Skeletal muscle satellite cell (primary cell): ENCODE measurements around the gene SEPTIN8.

Experiments used
- H3K27me3 ChIP-seq: 2 replicates; pipeline ENCODE4 v1.7.0; 2013; ENCODE audit warnings: low read length; ENCODE audit not compliant: control insufficient read depth, insufficient read depth
- H3K36me3 ChIP-seq: 2 replicates; pipeline ENCODE4 v1.7.0; 2013; ENCODE audit warnings: mild to moderate bottlenecking, control low read depth, low read length; ENCODE audit not compliant: insufficient read depth
- H3K4me1 ChIP-seq: 2 replicates; pipeline ENCODE4 v1.7.0; 2013; ENCODE audit warnings: low read length; ENCODE audit not compliant: control insufficient read depth, insufficient read depth
- H3K4me2 ChIP-seq: 2 replicates; pipeline ENCODE4 v1.7.0; 2013; ENCODE audit warnings: mild to moderate bottlenecking, low read length
- H3K4me3 ChIP-seq: 2 replicates; pipeline ENCODE4 v1.7.0; 2013; ENCODE audit warnings: low read length
- H3K9ac ChIP-seq: 2 replicates; pipeline ENCODE4 v1.7.0; 2013; ENCODE audit warnings: mild to moderate bottlenecking, low read depth, low read length, moderate library complexity
- H3K9me3 ChIP-seq: replicated peaks from 2 replicates; pipeline ENCODE4 v1.7.0; 2013; ENCODE audit warnings: mild to moderate bottlenecking, control low read depth, low read length

SEPTIN8 gene

DNA sequence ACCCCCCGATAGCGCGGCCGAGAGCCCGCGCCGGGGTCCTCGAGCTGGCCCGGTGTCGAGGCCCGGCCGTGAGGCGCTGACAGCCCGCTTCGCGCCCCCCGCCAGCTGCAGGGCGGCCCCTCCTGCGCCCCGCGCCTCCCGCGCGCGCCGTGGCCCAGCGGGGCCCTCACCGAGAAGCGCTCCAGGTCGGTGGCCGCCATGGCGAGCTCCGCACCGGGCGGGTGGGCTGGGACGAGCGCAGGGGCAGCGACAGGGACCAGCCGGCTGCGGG lies 166 bp downstream of the SEPTIN8 start:
- Histone ChIP-seq H3K9me3 (no peaks in the 10 kb centered on the region), H3K4me3 (peak overlapping the region; percentile 84), H3K4me1 (peaks cover 37% of the 10 kb centered on the region), H3K9ac (peak overlapping the region; percentile 82), H3K27me3 (no peaks in the 10 kb centered on the region), H3K4me2 (peak overlapping the region; percentile 97), H3K36me3 (no peaks in the 10 kb centered on the region)

- Histone ChIP-seq H3K9me3 (no peaks in the 10 kb centered on the region), H3K9ac (peak overlapping the region; percentile 82), H3K4me2 (peak overlapping the region; percentile 97), H3K4me3 (peak overlapping the region; percentile 84), H3K4me1 (peaks cover 40% of the 10 kb centered on the region), H3K27me3 (no peaks in the 10 kb centered on the region), H3K36me3 (no peaks in the 10 kb centered on the region)
These were observed 705 bp downstream of the SEPTIN8 start for GRCh38 chr5:132776131-132776937.

GRCh38 chr5:132775476-132775961 lies 1.5 kb downstream of the SEPTIN8 start:
- peaks cover 46% of the 10 kb centered on the region for H3K4me1 ChIP-seq
- no peaks in the 10 kb centered on the region for H3K9me3 ChIP-seq
- H3K27me3 ChIP-seq = no peaks in the 10 kb centered on the region
- H3K4me2 ChIP-seq = peak overlapping the region; percentile 97
- H3K4me3 ChIP-seq = peak overlapping the region; percentile 84
- no peaks in the 10 kb centered on the region for H3K36me3 ChIP-seq
- peak overlapping the region; percentile 82 for H3K9ac ChIP-seq

DNA sequence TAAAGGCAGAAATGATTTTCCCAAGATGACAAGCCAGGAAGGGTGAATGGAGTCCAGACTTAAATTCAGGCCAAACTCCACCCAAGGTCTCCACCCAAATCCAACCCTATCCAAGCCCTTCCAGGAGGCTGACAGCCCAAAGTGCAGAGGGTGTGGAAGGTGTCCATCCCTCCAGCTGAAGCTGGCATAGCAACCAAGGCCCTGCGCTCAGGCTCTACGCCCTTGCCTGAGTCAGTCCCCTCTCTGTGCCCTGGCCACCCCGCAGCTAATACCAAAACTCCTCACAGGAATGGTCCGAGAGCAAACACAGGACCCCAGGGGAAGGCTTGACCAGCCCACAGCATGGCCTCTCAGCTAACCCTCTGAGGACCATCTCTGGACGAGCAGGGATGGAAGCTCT lies 2.1 kb downstream of the SEPTIN8 start:
- peak overlapping the region; percentile 37 for H3K4me2 ChIP-seq
- no peaks in the 10 kb centered on the region for H3K36me3 ChIP-seq
- peaks cover 46% of the 10 kb centered on the region for H3K4me1 ChIP-seq
- no peaks in the 10 kb centered on the region for H3K27me3 ChIP-seq
- H3K9ac ChIP-seq = no peak overlapping the region
- H3K9me3 ChIP-seq = no peaks in the 10 kb centered on the region
- peak overlapping the region; percentile 5 for H3K4me3 ChIP-seq

- Histone ChIP-seq H3K9me3 (no peaks in the 10 kb centered on the region), H3K27me3 (no peaks in the 10 kb centered on the region), H3K9ac (no peak overlapping the region), H3K4me1 (peaks cover 46% of the 10 kb centered on the region), H3K36me3 (no peaks in the 10 kb centered on the region), H3K4me2 (peak overlapping the region; percentile 37), H3K4me3 (peak overlapping the region; percentile 9)
These were observed 2.6 kb downstream of the SEPTIN8 start for GRCh38 chr5:132774406-132774805.

DNA sequence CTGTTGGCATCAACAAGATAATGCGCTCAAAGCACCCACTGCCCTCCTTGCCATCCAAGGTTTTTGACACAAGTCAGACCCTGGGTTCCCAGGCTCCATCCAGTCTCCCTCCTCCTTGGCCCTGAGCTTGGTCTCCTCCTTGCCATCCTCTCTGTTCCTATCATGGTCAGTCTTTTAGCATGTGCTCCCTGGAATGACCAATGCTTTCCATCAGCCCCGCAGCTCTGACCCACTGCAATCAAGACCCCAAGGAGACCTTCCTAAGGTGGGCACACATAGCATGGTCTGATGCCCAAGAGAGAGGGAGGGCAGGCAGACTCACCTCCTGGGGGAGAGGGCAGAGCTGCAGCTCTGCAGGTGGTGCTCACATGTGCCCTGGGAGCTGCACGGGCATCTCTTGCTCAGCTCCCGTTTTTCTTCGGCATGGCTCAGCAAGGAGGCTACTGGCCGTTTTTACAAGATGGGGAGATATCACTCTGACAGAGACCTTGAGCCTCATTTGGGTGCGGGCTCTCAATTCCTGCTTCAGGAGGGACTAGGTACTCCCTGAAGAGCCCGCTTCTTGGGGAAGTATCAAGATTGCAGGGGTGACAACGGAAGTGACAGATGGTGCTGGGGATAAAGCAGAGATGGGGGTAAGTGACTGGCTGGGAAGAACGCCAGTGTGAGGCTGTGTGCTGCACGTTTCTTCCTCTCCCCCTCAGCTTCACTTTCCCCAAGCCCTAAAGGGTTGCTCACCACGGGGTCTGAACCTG lies 3.3 kb downstream of the SEPTIN8 start:
- no peaks in the 10 kb centered on the region for H3K36me3 ChIP-seq
- H3K4me3 ChIP-seq = peak overlapping the region; percentile 9
- peaks cover 46% of the 10 kb centered on the region for H3K4me1 ChIP-seq
- no peak overlapping the region for H3K9ac ChIP-seq
- no peaks in the 10 kb centered on the region for H3K27me3 ChIP-seq
- H3K4me2 ChIP-seq = peak overlapping the region; percentile 37
- no peaks in the 10 kb centered on the region for H3K9me3 ChIP-seq

GRCh38 chr5:132773114-132773513 lies 3.9 kb downstream of the SEPTIN8 start:
- Histone ChIP-seq H3K4me3 (no peak overlapping the region), H3K4me2 (no peak overlapping the region), H3K27me3 (no peaks in the 10 kb centered on the region), H3K9me3 (no peaks in the 10 kb centered on the region), H3K9ac (no peak overlapping the region), H3K36me3 (no peaks in the 10 kb centered on the region), H3K4me1 (peaks cover 49% of the 10 kb centered on the region)

DNA sequence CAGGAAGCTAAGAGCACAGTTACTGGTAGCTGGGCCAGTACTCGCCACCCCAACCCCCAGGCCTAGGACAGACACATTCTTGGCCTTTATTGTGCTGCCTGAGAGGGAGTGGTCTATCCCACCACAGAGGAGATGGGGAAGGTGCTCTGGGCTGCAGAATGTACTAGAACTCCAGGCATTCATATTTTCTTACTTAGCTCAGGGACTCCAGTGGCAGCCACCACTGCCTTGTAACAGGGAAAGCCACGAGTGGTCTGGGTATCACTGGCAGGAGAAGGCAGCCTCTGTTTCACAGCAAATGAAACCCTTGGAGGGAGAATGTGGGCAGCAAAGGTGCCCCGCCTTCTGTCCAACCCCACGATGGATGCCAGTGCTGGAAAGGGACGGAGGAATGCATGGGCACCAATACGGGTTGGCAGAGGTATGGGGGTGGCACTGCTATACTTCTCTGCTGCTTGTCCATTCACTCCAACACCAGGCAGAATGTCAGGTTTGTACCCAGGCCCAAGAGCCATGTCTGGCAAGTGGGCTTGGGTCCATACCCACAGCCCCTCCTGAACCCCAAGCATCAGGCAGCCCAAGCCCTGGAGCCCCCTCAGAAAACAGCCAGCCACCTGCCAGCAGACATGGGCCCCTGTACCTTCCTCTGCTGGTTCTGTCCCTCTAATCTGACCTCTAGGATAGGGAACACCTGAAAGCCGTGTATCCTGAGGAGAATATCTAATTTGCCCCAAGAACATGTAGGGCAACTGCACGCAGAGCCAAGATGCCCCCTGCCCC lies 4.6 kb downstream of the SEPTIN8 start:
- H3K36me3 ChIP-seq = no peaks in the 10 kb centered on the region
- H3K4me1 ChIP-seq = peaks cover 52% of the 10 kb centered on the region
- H3K9me3 ChIP-seq = no peaks in the 10 kb centered on the region
- H3K4me2 ChIP-seq = no peak overlapping the region
- no peak overlapping the region for H3K9ac ChIP-seq
- no peaks in the 10 kb centered on the region for H3K27me3 ChIP-seq
- no peak overlapping the region for H3K4me3 ChIP-seq

DNA sequence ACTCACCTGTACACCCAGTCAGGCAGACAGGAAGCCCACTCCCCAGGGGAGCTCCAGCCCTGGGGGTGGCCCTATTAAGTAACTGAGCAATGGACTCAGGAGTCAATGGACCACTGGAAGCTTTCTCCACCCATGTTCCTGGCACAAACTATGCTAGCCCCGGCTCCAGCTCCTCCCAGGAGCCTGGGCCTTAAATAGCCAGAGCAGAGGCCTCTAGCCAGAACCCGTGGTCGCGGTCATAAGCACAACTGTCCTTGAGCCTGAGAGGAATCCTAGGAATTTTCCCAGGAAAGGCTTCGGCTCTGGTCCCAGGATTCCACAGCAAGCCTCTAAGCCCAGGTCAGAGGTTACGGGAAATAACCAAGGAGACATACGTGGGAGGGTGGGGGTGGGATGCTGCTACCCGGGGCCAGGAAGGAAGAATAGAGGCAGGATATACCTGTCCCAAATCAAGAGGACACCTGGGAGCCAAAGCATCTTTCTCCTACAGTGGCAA lies 5.5 kb downstream of the SEPTIN8 start:
- Histone ChIP-seq H3K4me2 (no peak overlapping the region), H3K4me1 (peaks cover 58% of the 10 kb centered on the region), H3K27me3 (no peaks in the 10 kb centered on the region), H3K9me3 (no peaks in the 10 kb centered on the region), H3K9ac (peak overlapping the region; percentile 11), H3K4me3 (no peak overlapping the region), H3K36me3 (no peaks in the 10 kb centered on the region)

- H3K4me1 ChIP-seq = peaks cover 53% of the 10 kb centered on the region
- no peaks in the 10 kb centered on the region for H3K9me3 ChIP-seq
- no peaks in the 10 kb centered on the region for H3K27me3 ChIP-seq
- H3K4me2 ChIP-seq = no peak overlapping the region
- H3K4me3 ChIP-seq = no peak overlapping the region
- H3K9ac ChIP-seq = no peak overlapping the region
- no peaks in the 10 kb centered on the region for H3K36me3 ChIP-seq
These were observed 6.4 kb downstream of the SEPTIN8 start for GRCh38 chr5:132770476-132771159.

DNA sequence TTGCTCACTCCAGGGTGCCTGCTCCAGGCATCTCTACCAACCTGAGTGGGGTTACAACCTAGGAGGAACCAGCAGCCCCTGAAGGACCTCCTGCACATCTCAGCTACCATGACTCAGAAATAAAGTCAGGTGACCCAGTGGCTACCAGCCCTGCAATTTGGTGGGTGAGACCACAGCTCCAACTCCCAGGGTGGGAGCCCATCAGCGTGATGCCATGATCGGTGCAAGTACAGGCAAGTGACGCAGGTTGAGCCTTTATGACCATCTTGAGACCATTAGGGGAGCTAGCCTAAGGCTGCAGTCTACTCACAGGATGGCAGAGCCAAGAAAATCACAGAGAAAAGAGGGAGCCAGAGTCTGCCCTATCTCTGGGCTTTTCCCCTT lies 8.6 kb downstream of the SEPTIN8 start:
- H3K27me3 ChIP-seq = no peaks in the 10 kb centered on the region
- H3K4me3 ChIP-seq = no peak overlapping the region
- peaks cover 11% of the 10 kb centered on the region for H3K36me3 ChIP-seq
- H3K9me3 ChIP-seq = no peaks in the 10 kb centered on the region
- H3K4me1 ChIP-seq = peaks cover 34% of the 10 kb centered on the region
- no peak overlapping the region for H3K9ac ChIP-seq
- no peak overlapping the region for H3K4me2 ChIP-seq
